Measurements from ENCODE around the gene ADAP2.

DNA sequence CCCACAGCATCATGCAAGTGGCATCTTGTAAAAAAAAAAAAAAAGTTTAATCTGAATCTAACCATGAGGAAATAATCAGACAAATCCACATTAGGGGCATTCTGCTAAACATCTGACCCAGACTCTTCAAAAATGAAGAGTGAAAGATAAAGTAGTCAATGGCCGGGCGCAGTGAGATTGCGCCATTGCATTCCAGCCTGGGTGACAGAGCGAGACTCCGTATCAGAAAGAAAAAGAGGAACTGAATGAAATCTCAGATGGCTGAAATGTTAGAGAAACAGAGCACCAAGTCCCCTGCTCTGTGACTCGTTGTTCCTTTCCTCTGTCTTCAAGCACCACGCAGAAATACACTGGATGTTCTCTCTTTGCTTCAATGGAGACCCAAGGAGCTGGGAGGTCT, 36.4 kb downstream of the ADAP2 start:
- TF ChIP-seq CTCF (IDR thresholded peaks at IDR 0.05) (no peak), POLR2A (IDR thresholded peaks at IDR 0.05) (no peak)

All from testis (tissue), 2 donors.